Osteocyte (in vitro differentiated cells): ENCODE measurements around the gene CRYBG2. TPM values are rescaled to one million over a fixed set of nuclear protein-coding genes. Genes with fewer than 3 reads are reported as not detected.

ENCODE experiments used
- DNase-seq: peaks from one replicate; pipeline ENCODE4 v3.0.0; 2021; ENCODE audit warnings: mixed read lengths; ENCODE audit not compliant: unreplicated experiment; ENCODE audit errors: extremely low spot score
- H3K27ac Mint-ChIP-seq: one replicate; pipeline ENCODE4 v1.8.0; 2021; ENCODE audit warnings: mild to moderate bottlenecking, mixed read lengths; ENCODE audit not compliant: unreplicated experiment
- H3K27me3 Mint-ChIP-seq: one replicate; pipeline ENCODE4 v1.8.0; 2021; ENCODE audit warnings: mixed read lengths; ENCODE audit not compliant: unreplicated experiment
- H3K36me3 Mint-ChIP-seq: one replicate; pipeline ENCODE4 v1.8.0; 2021; ENCODE audit warnings: mixed read lengths; ENCODE audit not compliant: unreplicated experiment
- H3K4me1 Mint-ChIP-seq: one replicate; pipeline ENCODE4 v1.8.0; 2021; ENCODE audit warnings: mixed read lengths; ENCODE audit not compliant: unreplicated experiment
- H3K4me3 Mint-ChIP-seq: one replicate; pipeline ENCODE4 v1.8.0; 2021; ENCODE audit warnings: mild to moderate bottlenecking, moderate library complexity, mixed read lengths; ENCODE audit not compliant: unreplicated experiment
- H3K9me3 Mint-ChIP-seq: one replicate; pipeline ENCODE4 v1.8.0; 2021; ENCODE audit warnings: mixed read lengths; ENCODE audit not compliant: unreplicated experiment
- total RNA-seq: library from RNA; stranded (reverse); gene quantifications from 2 replicates; pipeline ENCODE4 v1.2.1, GENCODE V29; 2021
- TF ChIP-seq, protein P1 (sequence below): fragments of 200-600 bp; sonication (generic); IDR thresholded peaks from 2 replicates; pipeline ENCODE4 v1.5.0; 2021; ENCODE audit warnings: antibody characterized with exemption, mild to moderate bottlenecking, moderate library complexity

Gene CRYBG2
- total RNA-seq, 1 donor from 2014 or later, result not detected

DNA sequence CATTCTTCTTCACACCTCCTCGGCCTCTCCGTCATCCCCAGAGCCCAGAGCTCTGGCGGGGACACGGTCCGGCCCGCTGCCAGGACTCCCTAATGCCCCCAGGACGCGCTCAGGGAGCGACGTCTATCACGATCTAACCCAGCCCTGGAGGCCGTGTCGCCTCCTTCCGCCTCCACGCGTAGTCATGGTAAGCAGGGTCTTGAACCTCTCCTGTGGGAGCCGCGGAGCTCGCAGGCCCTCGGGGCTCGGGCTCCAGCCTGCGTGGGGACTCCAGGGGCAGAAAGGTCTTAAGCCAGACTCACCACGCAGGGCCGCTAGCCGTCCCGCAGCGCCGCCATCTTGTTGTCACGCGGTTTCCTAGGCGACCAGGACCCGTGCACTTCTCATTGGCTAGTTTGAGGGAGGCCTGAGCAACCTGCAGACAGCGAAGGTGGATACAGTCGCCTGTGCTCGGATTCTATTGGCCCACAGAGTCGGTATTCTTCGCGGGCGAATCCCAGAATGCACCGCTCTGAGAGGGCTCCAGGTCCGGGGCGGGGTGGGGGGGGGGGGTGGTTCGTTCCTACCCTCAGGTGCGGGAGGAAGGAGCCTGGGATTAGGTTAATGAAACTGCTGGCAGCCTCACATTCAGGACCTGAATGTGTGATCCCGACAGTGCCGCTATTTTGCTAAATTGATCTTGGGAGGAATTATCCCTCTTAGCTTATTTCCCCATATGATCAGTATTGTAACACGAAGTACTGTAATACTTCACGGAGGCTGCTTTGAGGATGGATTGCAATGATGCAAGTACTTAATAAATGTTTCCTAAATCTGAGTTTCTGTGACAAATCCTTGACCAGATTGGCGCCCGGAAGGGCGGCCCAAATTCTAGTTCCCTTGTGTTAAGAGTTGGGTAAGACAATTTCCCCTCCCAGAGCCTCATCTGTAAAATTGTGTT, 47.4 kb downstream of the CRYBG2 start, which contains the start of gene UBXN11:
Gene UBXN11 (minus strand): TSS at position 347 of the 940 bp plus-strand sequence. CDS start 3,753 bp downstream, outside the sequence.
- Mint-ChIP-seq H3K27ac (peak within 1 kb of the TSS; percentile 94), H3K9me3 (no peaks in the 10 kb centered on the region), H3K4me1 (peaks cover 19% of the 10 kb centered on the region), H3K4me3 (peak within 1 kb of the TSS; percentile 98), H3K27me3 (no peaks in the 10 kb centered on the region), H3K36me3 (no peaks in the 10 kb centered on the region)
- DNase-seq, result peak; percentile 95
- TF ChIP-seq, protein P1, sequence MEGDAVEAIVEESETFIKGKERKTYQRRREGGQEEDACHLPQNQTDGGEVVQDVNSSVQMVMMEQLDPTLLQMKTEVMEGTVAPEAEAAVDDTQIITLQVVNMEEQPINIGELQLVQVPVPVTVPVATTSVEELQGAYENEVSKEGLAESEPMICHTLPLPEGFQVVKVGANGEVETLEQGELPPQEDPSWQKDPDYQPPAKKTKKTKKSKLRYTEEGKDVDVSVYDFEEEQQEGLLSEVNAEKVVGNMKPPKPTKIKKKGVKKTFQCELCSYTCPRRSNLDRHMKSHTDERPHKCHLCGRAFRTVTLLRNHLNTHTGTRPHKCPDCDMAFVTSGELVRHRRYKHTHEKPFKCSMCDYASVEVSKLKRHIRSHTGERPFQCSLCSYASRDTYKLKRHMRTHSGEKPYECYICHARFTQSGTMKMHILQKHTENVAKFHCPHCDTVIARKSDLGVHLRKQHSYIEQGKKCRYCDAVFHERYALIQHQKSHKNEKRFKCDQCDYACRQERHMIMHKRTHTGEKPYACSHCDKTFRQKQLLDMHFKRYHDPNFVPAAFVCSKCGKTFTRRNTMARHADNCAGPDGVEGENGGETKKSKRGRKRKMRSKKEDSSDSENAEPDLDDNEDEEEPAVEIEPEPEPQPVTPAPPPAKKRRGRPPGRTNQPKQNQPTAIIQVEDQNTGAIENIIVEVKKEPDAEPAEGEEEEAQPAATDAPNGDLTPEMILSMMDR, result no peak

DNA sequence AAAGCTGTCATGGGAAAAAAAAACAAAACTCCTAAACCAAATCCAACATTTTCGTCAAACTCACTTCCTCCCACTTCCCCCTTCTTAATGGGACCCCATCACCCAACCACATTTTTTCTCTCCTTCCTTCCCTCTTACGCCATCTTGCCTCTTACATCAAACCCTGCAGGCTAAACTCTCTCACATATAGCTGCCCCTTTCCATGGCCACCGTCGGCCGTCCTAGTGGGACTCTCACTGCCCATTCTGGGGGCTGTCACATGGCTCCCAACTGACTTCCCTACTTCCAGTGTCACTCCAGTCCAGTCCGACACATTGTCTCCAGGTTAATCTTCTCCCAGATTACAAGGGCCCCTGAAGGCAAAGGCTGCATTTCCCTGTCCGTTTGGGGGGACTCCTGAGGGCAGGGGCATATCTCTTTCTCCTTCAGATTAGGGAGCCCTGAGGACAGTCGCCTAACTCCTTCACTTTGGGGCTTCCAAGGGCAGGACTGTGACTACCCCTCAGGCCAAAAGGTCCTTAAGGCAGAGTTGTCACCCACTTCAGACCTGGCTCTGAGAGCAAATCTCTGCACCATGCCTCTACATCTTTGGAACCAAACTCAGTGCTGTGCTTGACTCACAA, 48.2 kb downstream of the CRYBG2 start:
- Mint-ChIP-seq H3K9me3 (no peaks in the 10 kb centered on the region), H3K27ac (peak overlapping the region; percentile 94), H3K27me3 (no peaks in the 10 kb centered on the region), H3K4me1 (peaks cover 19% of the 10 kb centered on the region), H3K36me3 (no peaks in the 10 kb centered on the region), H3K4me3 (peak overlapping the region; percentile 98)
- TF ChIP-seq, protein P1, result no peak
- DNase-seq, result no peak

DNA sequence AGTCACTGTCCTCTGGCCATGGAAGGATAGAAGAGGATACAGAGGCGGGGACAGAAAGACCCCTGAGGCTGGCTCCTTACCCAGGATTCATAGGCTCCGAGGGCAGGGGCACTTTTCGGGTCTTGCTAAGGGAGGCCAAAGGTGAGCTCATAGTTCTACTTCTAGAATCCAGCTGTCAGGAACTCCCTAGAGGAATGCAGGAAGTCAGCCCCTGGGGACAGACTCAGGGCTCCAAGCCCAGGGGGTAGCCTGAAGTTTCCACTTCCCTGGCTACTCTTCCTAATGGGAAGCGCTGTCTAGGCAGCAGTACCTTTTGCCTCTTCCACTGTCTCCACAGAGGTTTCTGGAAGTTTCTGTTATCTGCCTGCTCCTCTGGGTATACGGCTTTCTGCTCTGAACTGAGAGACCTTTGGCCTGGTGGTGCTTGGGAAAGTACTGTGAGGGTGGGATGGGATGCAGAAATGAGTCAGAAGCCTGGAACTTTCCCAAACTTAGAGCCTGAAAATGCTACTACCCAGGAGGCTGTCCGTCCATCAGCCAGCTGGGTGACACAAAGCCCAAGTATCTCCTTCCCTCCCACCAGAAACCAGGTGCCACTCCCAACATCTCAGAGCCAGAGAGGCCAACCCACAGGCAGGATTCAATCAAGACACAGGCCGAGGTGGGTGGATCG, 51.1 kb downstream of the CRYBG2 start:
- Mint-ChIP-seq H3K4me3 (no peak overlapping the region), H3K9me3 (no peaks in the 10 kb centered on the region), H3K36me3 (no peaks in the 10 kb centered on the region), H3K27ac (peak overlapping the region; percentile 41), H3K27me3 (no peaks in the 10 kb centered on the region), H3K4me1 (peaks cover 19% of the 10 kb centered on the region)
- TF ChIP-seq, protein P1, result no peak
- no peak for DNase-seq

DNA sequence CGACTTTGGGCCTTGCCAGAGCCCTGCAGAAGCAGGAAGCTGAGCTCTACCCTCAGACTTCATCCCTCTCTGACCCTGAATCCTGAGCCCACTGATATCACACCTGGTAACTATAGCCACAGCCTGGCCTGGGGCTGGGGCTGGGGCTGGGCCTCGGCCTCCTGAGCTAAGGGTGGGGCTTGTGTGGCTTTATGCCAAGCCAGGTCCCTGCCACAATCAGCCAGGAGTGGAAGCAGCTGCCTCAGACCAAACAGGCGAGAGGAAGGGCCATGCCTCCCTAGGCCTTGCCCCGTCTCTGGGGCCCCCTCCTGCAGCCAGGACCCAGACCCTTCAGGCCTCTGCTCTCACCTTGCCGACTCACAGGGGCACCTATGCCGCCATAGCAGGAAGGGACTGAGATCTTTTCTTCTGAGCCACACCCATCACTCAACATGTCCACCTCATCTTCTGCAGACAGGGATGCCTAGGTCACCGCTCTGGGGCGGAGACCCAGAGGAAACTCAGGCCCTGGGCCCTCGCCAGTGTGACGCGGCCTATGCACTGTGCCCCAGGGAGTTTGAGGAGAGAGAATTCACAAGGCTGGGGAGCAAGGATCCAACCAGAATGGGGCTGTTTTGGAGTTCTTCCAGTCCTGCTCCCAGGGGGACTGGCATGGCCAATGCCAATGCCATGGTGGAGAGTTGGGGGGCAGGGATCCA, 53.2 kb downstream of the CRYBG2 start:
- Mint-ChIP-seq H3K36me3 (no peaks in the 10 kb centered on the region), H3K27ac (no peak overlapping the region), H3K9me3 (no peaks in the 10 kb centered on the region), H3K27me3 (no peaks in the 10 kb centered on the region), H3K4me3 (no peak overlapping the region), H3K4me1 (peaks cover 12% of the 10 kb centered on the region)
- TF ChIP-seq, protein P1, result no peak
- DNase-seq, result no peak
